HG02588 (cell line): Measurements from ENCODE around the gene SUGCT.

ENCODE experiments used
- ATAC-seq: cut with Tn5 transposase; IDR thresholded peaks from one replicate; pipeline ENCODE4 v1.9.1; 2021; ENCODE audit warnings: mild to moderate bottlenecking, moderate library complexity; ENCODE audit not compliant: unreplicated experiment

SUGCT gene

GRCh38 chr7:40457776-40458480 is 323.1 kb downstream of the SUGCT start:
- ATAC-seq, result no peak

GRCh38 chr7:40463446-40463845 is 328.6 kb downstream of the SUGCT start:
- no peak for ATAC-seq

- ATAC-seq, result no peak
Measured at GRCh38 chr7:40468891-40469864, 334.4 kb downstream of the SUGCT start.

GRCh38 chr7:40470091-40470592 is 335.3 kb downstream of the SUGCT start:
- no peak for ATAC-seq

GRCh38 chr7:40470817-40471216 is 336.0 kb downstream of the SUGCT start:
- no peak for ATAC-seq

- no peak for ATAC-seq
Measured at GRCh38 chr7:40471891-40472290, 337.1 kb downstream of the SUGCT start.

GRCh38 chr7:40474790-40475680 is 340.2 kb downstream of the SUGCT start:
- peak; percentile 100 for ATAC-seq

GRCh38 chr7:40475681-40475982 is 340.8 kb downstream of the SUGCT start:
- ATAC-seq, result no peak

GRCh38 chr7:40477094-40477493 is 342.3 kb downstream of the SUGCT start:
- ATAC-seq, result no peak

- ATAC-seq, result no peak
Measured at GRCh38 chr7:40482845-40483244, 348.0 kb downstream of the SUGCT start.

- ATAC-seq, result no peak
Measured at GRCh38 chr7:40483630-40484029, 348.8 kb downstream of the SUGCT start.

- no peak for ATAC-seq
Measured at GRCh38 chr7:40489844-40490602, 355.2 kb downstream of the SUGCT start.

GRCh38 chr7:40490603-40490924 is 355.8 kb downstream of the SUGCT start:
- ATAC-seq, result no peak

- no peak for ATAC-seq
Measured at GRCh38 chr7:40492946-40493345, 358.1 kb downstream of the SUGCT start.

GRCh38 chr7:40493609-40494051 is 358.8 kb downstream of the SUGCT start:
- no peak for ATAC-seq

GRCh38 chr7:40498924-40499510 is 364.2 kb downstream of the SUGCT start:
- ATAC-seq, result no peak

- ATAC-seq, result no peak
Measured at GRCh38 chr7:40499718-40500117, 364.9 kb downstream of the SUGCT start.

- no peak for ATAC-seq
Measured at GRCh38 chr7:40500219-40500618, 365.4 kb downstream of the SUGCT start.

GRCh38 chr7:40502359-40502758 is 367.6 kb downstream of the SUGCT start:
- no peak for ATAC-seq

GRCh38 chr7:40506158-40506557 is 371.4 kb downstream of the SUGCT start:
- ATAC-seq, result no peak
